Transverse colon (tissue), 4 donors: Measurements from ENCODE around the gene DLGAP1.

Source experiments
- CTCF ChIP-seq, 5 experiments: fragments of 200-600 bp in 3 of 5; fragments of 450-650 bp in 2 of 5; sonication (generic) in 3 of 5; IDR thresholded peaks; 1 replicate in 2 of 5; 2 replicates in 3 of 5; pipeline ENCODE4 v1.5.1; 2016 to 2017; ENCODE audit warnings: antibody characterized with exemption in 5 of 5, inconsistent platforms in 3 of 5, mild to moderate bottlenecking in 2 of 5, moderate library complexity in 1 of 5
- POLR2AphosphoS5 ChIP-seq, 3 donors: sonication (generic); formaldehyde crosslinking; IDR thresholded peaks; one replicate each; pipeline ENCODE4 v1.6.1; 2016; ENCODE audit warnings: antibody characterized with exemption in 3 of 3

DNA sequence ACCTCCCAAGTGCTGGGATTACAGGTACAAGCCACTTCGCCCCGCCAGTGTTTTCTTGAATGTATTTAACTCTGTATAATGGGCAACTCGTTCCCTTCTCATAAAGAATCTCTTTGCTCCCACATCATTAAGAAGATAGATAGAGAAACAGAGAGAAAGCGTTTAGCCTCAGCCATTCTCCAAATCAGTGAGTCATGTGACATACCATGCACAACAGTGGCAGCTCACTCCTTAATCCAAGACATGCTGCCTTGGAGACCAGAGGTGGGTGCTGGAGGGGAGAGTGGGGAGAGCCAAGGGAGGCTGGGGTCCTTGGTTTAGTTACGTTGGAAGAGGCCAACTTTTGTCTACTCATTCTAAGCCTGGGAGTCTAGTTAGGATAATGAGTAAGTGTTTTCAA, 950.5 kb downstream of the DLGAP1 start:
- TF ChIP-seq POLR2AphosphoS5 (IDR thresholded peaks at IDR 0.05) (no peak), CTCF (IDR thresholded peaks at IDR 0.05) (no peak)
